ENCODE results near the gene FDX2. TPM values are rescaled to one million over a fixed set of nuclear protein-coding genes. Genes with fewer than 3 reads are reported as not detected.

FDX2 gene
- total and polyA plus RNA-seq, 2 donors (not counting 1 experiment from before 2014, with no cell fraction given) = 13.9 to 21.5 TPM

DNA sequence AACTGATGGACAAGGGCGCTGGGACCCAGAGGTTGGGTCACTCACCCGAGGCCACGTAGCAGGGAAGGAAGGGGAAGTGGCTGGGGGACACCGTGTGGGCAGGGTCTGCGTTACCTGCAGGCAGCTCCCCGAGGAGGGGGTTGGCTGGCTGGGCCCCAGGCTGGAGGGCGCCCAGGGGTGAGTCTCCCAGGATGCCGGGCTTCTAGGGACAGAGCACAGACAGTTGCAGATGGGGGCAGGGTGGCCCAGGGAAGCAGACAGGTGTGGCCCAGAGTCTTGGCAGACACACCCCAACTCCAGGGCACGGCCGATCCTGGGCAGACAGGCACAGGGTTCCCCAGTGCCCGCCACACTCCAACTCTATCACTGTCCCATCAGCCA lies 5.6 kb upstream of the FDX2 start:
- Histone ChIP-seq H3K4me2 (replicated peaks; ENCODE audit: low read depth, low read length, poor library complexity, severe bottlenecking) (no peak overlapping the region), H2AFZ (ENCODE audit: insufficient read depth, low read depth, low read length, poor library complexity, severe bottlenecking) (no peak overlapping the region), H3K27ac (ENCODE audit: low read length in 2 of 2) (no peak overlapping the region), H3K9me3 (ENCODE audit: control extremely low read depth in 1 of 3, control insufficient read depth in 2 of 3, insufficient read depth in 1 of 3, low read length in 2 of 3) (no peaks in the 10 kb centered on the region), H3K4me1 (ENCODE audit: control insufficient read depth in 2 of 2, insufficient read depth in 2 of 2, low read length in 2 of 2) (peaks cover under 1 to 7% of the 10 kb centered on the region in 2 donors), H4K20me1 (ENCODE audit: control insufficient read depth, insufficient read depth, low read length, poor library complexity, severe bottlenecking) (peaks cover 37% of the 10 kb centered on the region), H3K36me3 (replicated peaks in 1 of 2; ENCODE audit: control extremely low read depth in 1 of 2, control insufficient read depth in 1 of 2, extremely low read depth in 1 of 2, insufficient read depth in 2 of 2, low read length in 1 of 2) (peaks cover 0 to 65% of the 10 kb centered on the region in 2 experiments), H3K79me2 (ENCODE audit: control insufficient read depth, insufficient read depth, low read length) (peaks cover 10% of the 10 kb centered on the region), H3K9ac (ENCODE audit: low read length) (no peak overlapping the region), H3K4me3 (ENCODE audit: control extremely low read depth in 1 of 5, extremely low read depth in 1 of 5, insufficient read depth in 1 of 5, low read depth in 2 of 5, low read length in 4 of 5) (no peak overlapping the region), H3K27me3 (replicated peaks in 1 of 4; ENCODE audit: control extremely low read depth in 1 of 4, control insufficient read depth in 3 of 4, insufficient read depth in 4 of 4, low read length in 3 of 4) (no peaks in the 10 kb centered on the region)
- intact Hi-C loops (cut with micrococcal nuclease) = no loop called here
- ChIA-PET POLR2A (interaction anchor here (0.6 kb wide), 1 partner anchor 10 kb away, joined by 4 read pairs; no protein-coding TSS in a partner anchor), CTCF (interaction anchor here (1.3 kb wide), 1 partner anchor 30 kb away, joined by 3 read pairs; no protein-coding TSS in a partner anchor)
- WGBS (ENCODE audit: insufficient coverage) = 89% methylated on average over 11 of the region's 11 CpGs
- DNase-seq = no peak
- H3K27me3 Mint-ChIP-seq = no peaks in the 10 kb centered on the region
- H3K27ac Mint-ChIP-seq = no peak overlapping the region
- no peak for TF ChIP-seq EZH2 (IDR thresholded peaks at IDR 0.05; ENCODE audit: borderline replicate concordance, insufficient read depth, low read depth, low read length, poor library complexity, severe bottlenecking)
- TF ChIP-seq, protein P1, sequence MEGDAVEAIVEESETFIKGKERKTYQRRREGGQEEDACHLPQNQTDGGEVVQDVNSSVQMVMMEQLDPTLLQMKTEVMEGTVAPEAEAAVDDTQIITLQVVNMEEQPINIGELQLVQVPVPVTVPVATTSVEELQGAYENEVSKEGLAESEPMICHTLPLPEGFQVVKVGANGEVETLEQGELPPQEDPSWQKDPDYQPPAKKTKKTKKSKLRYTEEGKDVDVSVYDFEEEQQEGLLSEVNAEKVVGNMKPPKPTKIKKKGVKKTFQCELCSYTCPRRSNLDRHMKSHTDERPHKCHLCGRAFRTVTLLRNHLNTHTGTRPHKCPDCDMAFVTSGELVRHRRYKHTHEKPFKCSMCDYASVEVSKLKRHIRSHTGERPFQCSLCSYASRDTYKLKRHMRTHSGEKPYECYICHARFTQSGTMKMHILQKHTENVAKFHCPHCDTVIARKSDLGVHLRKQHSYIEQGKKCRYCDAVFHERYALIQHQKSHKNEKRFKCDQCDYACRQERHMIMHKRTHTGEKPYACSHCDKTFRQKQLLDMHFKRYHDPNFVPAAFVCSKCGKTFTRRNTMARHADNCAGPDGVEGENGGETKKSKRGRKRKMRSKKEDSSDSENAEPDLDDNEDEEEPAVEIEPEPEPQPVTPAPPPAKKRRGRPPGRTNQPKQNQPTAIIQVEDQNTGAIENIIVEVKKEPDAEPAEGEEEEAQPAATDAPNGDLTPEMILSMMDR (IDR thresholded peaks at IDR 0.05) = no peak
- no peaks in the 10 kb centered on the region for H3K9me3 Mint-ChIP-seq (ENCODE audit: insufficient read depth)
- H3K4me1 Mint-ChIP-seq = no peaks in the 10 kb centered on the region
- ATAC-seq (ENCODE audit: low read depth) = no peak
- H3K4me3 Mint-ChIP-seq = no peak overlapping the region

DNA sequence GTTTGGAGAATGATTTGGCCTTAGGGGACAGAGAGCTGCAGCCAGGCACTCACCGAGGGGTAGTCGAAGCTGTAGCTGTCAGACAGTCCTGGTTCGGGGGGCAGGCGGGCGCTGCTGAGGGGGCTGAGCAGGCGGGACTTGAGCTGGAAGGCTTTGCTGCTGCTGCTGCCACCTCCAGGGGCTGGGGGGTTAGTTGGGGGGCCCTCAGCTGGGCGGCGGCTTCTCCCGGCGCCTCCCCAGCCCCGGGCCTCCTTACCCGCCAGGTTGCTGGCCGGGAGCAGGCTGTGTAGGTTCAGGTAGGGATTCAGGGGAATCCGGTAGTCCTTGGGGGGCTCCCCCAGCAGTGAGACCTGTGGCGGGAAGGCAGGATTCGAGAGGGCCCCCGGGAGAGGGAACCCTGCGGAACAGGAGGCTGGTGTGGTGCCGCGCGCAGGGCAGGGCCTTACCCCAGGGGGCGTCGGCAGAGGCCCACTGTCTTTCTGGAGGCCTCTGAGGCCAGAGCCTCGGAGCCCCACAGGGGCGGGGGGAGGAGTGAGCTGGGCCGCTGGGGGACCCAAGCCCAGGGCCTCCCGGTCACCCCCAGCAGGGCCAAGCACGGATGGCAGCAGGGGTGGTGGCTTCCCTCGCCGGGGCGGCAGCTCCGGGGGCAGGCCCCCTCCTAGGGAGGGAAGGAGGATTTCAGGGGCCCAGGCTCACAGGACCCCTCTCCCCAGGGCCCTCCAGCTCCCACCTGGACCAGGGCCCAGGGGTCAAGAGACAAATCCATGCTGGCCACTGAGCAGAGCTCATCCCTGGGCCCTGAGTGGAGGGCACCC lies 5.0 kb upstream of the FDX2 start:
- POLR2A ChIA-PET = interaction anchor here (0.7 kb wide), 2 partner anchors 14 to 1390 kb away, joined by 6 to 12 read pairs; no protein-coding TSS in a partner anchor
- 97% methylated on average over 29 of the region's 32 CpGs for WGBS (ENCODE audit: insufficient coverage)
- H3K4me1 ChIP-seq (ENCODE audit: control insufficient read depth in 2 of 2, insufficient read depth in 2 of 2, low read length in 2 of 2) = peaks cover 6 to 13% of the 10 kb centered on the region in 2 donors
- no peaks in the 10 kb centered on the region for H3K9me3 Mint-ChIP-seq (ENCODE audit: insufficient read depth)
- no peak overlapping the region for H3K4me2 ChIP-seq (replicated peaks; ENCODE audit: low read depth, low read length, poor library complexity, severe bottlenecking)
- H3K27me3 Mint-ChIP-seq = no peaks in the 10 kb centered on the region
- H3K4me3 ChIP-seq (ENCODE audit: control extremely low read depth in 1 of 5, extremely low read depth in 1 of 5, insufficient read depth in 1 of 5, low read depth in 2 of 5, low read length in 4 of 5) = no peak overlapping the region
- intact Hi-C loops (cut with micrococcal nuclease) = no loop called here
- TF ChIP-seq, protein P1 (IDR thresholded peaks at IDR 0.05) = no peak
- no peak for TF ChIP-seq EZH2 (IDR thresholded peaks at IDR 0.05; ENCODE audit: borderline replicate concordance, insufficient read depth, low read depth, low read length, poor library complexity, severe bottlenecking)
- DNase-seq = no peak
- no peaks in the 10 kb centered on the region for H3K27me3 ChIP-seq (replicated peaks in 1 of 4; ENCODE audit: control extremely low read depth in 1 of 4, control insufficient read depth in 3 of 4, insufficient read depth in 4 of 4, low read length in 3 of 4)
- CTCF ChIA-PET = interaction anchor here (0.7 to 1.3 kb wide), 2 partner anchors 29 to 44 kb away, joined by 3 read pairs; no protein-coding TSS in a partner anchor
- H3K79me2 ChIP-seq (ENCODE audit: control insufficient read depth, insufficient read depth, low read length) = peaks cover 10% of the 10 kb centered on the region
- H3K36me3 ChIP-seq (replicated peaks in 1 of 2; ENCODE audit: control extremely low read depth in 1 of 2, control insufficient read depth in 1 of 2, extremely low read depth in 1 of 2, insufficient read depth in 2 of 2, low read length in 1 of 2) = peaks cover 0 to 59% of the 10 kb centered on the region in 2 experiments
- no peak overlapping the region for H2AFZ ChIP-seq (ENCODE audit: insufficient read depth, low read depth, low read length, poor library complexity, severe bottlenecking)
- peaks cover 3% of the 10 kb centered on the region for H3K4me1 Mint-ChIP-seq
- no peak overlapping the region for H3K27ac Mint-ChIP-seq
- H3K4me3 Mint-ChIP-seq = no peak overlapping the region
- ATAC-seq (ENCODE audit: low read depth) = no peak
- no peak overlapping the region for H3K27ac ChIP-seq (ENCODE audit: low read length in 2 of 2)
- H3K9ac ChIP-seq (ENCODE audit: low read length) = no peak overlapping the region
- no peaks in the 10 kb centered on the region for H3K9me3 ChIP-seq (ENCODE audit: control extremely low read depth in 1 of 3, control insufficient read depth in 2 of 3, insufficient read depth in 1 of 3, low read length in 2 of 3)
- H4K20me1 ChIP-seq (ENCODE audit: control insufficient read depth, insufficient read depth, low read length, poor library complexity, severe bottlenecking) = peaks cover 34% of the 10 kb centered on the region

All from B cell (primary cell).